HepG2 (cell line): ENCODE data around the gene ENC1. TPM values are rescaled to one million over a fixed set of nuclear protein-coding genes. Genes with fewer than 3 reads are reported as not detected.
A peak's percentile ranks its signal among the peaks of the same experiment; 100 is the strongest.

ENCODE experiments used
- ASH2L ChIP-seq: fragments of 300-600, 200-600 bp; sonication (generic); IDR thresholded peaks from 2 replicates; pipeline ENCODE4 v1.7.0; 2017; ENCODE audit warnings: low read depth, mild to moderate bottlenecking, moderate library complexity, mixed read lengths, low read length; ENCODE audit not compliant: insufficient read length
- HNF1A ChIP-seq, 2 experiments: sonication (generic) in 1 of 2; formaldehyde crosslinking in 1 of 2; IDR thresholded peaks; 2 replicates each; pipeline versions ENCODE4 v1.4.0 to v1.6.1; 2016 to 2020; ENCODE audit warnings: borderline replicate concordance in 1 of 2, low read depth in 1 of 2, mild to moderate bottlenecking in 1 of 2, missing genetic modification reagents in 1 of 2
- KDM5B ChIP-seq: sonication (generic); formaldehyde crosslinking; IDR thresholded peaks from 2 replicates; pipeline ENCODE4 v1.4.0; 2020; ENCODE audit warnings: missing genetic modification reagents, mild to moderate bottlenecking, borderline replicate concordance
- RELA ChIP-seq: sonication (generic); formaldehyde crosslinking; IDR thresholded peaks from 2 replicates; pipeline ENCODE4 v1.4.0; 2020; ENCODE audit warnings: missing genetic modification reagents
- SRF ChIP-seq: IDR thresholded peaks from 2 replicates; pipeline ENCODE4 v1.6.1; 2011; ENCODE audit warnings: mild to moderate bottlenecking, low read depth, low read length, moderate library complexity
- TCF12 ChIP-seq, 2 experiments: fragments of 450-650 bp in 1 of 2; sonication (generic) in 1 of 2; formaldehyde crosslinking in 1 of 2; IDR thresholded peaks; 2 replicates each; pipeline versions ENCODE4 v1.6.1 to v1.8.0; 2017 to 2022; ENCODE audit warnings: antibody characterized with exemption in 1 of 2, mild to moderate bottlenecking in 1 of 2, missing genetic modification reagents in 1 of 2, moderate library complexity in 1 of 2
- THAP8 ChIP-seq: sonication (generic); formaldehyde crosslinking; IDR thresholded peaks from 2 replicates; pipeline ENCODE4 v1.5.1; 2020; ENCODE audit warnings: missing genetic modification reagents, mild to moderate bottlenecking, borderline replicate concordance
- TMF1 ChIP-seq: sonication (generic); formaldehyde crosslinking; IDR thresholded peaks from 2 replicates; pipeline ENCODE4 v1.8.1; 2022; ENCODE audit warnings: low read depth, missing genetic modification reagents
- TRAFD1 ChIP-seq: sonication (generic); formaldehyde crosslinking; IDR thresholded peaks from 2 replicates; pipeline ENCODE4 v1.5.1; 2020; ENCODE audit warnings: missing genetic modification reagents, mild to moderate bottlenecking, borderline replicate concordance
- ZNF431 ChIP-seq: sonication (generic); formaldehyde crosslinking; IDR thresholded peaks from 2 replicates; pipeline ENCODE4 v1.9.0; 2022; ENCODE audit warnings: missing genetic modification reagents, low read depth, mild to moderate bottlenecking, borderline replicate concordance
- ZNF563 ChIP-seq: sonication (generic); formaldehyde crosslinking; IDR thresholded peaks from 2 replicates; pipeline ENCODE4 v1.8.0; 2022; ENCODE audit warnings: mild to moderate bottlenecking, moderate library complexity, missing genetic modification reagents
- ZSCAN9 ChIP-seq: IDR thresholded peaks from 2 replicates; pipeline ENCODE4 v1.6.1; 2016; ENCODE audit warnings: borderline replicate concordance
- polyA plus RNA-seq, 8 experiments: library from polyadenylated mRNA; depleted of rRNA in 3 of 8; stranded (reverse) in 7 of 8; unstranded in 1 of 8; fragments of >200 nt; fragmentation: Illumina TruSeq in 4 of 8; extraction: Trizol in 4 of 8; gene quantifications; 2 replicates each; pipeline versions ENCODE4 v1.2.1 to v1.2.3, GENCODE V29; 2011 to 2016; ENCODE audit warnings: low read depth in 4 of 8, missing spikeins in 1 of 8, mixed read lengths in 1 of 8; ENCODE audit not compliant: insufficient read depth in 1 of 8
- total RNA-seq, 5 experiments: library from RNA; depleted of rRNA; stranded (reverse); fragments of >200 nt; fragmentation: Illumina TruSeq; extraction: Trizol; gene quantifications; 2 replicates each; pipeline ENCODE4 v1.2.3, GENCODE V29; 2016; ENCODE audit warnings: low read depth in 1 of 5
- TF ChIP-seq, protein P1 (sequence below): sonication (generic); formaldehyde crosslinking; IDR thresholded peaks from 2 replicates; pipeline ENCODE4 v1.9.0; 2021; ENCODE audit warnings: mild to moderate bottlenecking, missing genetic modification reagents

ENC1 gene
- total and polyA plus RNA-seq, 2 of the 13 experiments (the other 11 are each of a cell fraction or from before 2014, with no cell fraction given), result 63.8 to 64.4 TPM

DNA sequence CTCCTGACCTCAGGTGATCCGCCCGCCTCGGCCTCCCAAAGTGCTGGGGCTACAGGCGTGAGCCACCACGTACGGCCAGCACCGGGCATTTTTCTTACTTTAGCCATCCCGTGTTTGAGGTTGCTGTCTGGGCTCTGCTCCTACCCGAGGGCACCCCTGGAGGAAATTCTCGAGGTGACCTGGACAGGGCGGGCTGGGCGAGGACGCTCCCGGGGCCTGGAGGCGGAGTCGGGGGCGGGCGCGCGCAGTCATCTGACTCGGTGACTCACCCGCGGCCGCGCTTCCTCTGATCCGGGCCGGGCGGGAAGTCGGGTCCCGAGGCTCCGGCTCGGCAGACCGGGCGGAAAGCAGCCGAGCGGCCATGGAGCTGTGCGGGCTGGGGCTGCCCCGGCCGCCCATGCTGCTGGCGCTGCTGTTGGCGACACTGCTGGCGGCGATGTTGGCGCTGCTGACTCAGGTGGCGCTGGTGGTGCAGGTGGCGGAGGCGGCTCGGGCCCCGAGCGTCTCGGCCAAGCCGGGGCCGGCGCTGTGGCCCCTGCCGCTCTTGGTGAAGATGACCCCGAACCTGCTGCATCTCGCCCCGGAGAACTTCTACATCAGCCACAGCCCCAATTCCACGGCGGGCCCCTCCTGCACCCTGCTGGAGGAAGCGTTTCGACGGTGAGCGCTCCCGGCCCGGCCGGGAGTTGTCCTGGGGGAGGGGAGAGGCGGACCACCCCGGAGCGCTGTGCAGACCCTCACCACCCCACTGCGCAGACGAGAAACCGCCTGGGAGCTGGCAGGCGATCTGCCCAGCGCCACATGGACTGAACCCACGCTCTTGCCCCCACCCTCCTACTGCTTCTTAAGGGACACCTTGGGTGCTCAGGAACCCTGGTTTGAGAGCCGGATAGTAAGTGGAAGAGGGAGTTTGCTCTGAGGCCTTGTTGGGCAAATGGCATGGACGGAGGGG is 44.6 kb upstream of the ENC1 start, which contains the start of gene HEXB (continued):
- TF ChIP-seq HNF1A (IDR thresholded peaks at IDR 0.05; ENCODE audit: low read depth) (no peak), HNF1A (CRISPR knock-in tag; IDR thresholded peaks at IDR 0.05; ENCODE audit: borderline replicate concordance) (no peak), ASH2L (peak; percentile 64), TCF12 (IDR thresholded peaks at IDR 0.05) (no peak), TCF12 (CRISPR knock-in tag; IDR thresholded peaks at IDR 0.05) (no peak), KDM5B (peak; percentile 89), ZNF431 (CRISPR knock-in tag) (0 out of 2 replicates have a peak, but pooled peaks have one; percentile 74), ZNF563 (CRISPR knock-in tag) (no peak), TMF1 (CRISPR knock-in tag) (0 out of 2 replicates have a peak, but pooled peaks have one; percentile 7), RELA (CRISPR knock-in tag) (no peak), TRAFD1 (CRISPR knock-in tag) (no peak), ZSCAN9 (CRISPR knock-in tag) (peak; percentile 56; the same call in 1 of the 2 replicates), THAP8 (CRISPR knock-in tag) (no peak), SRF (no peak)
- TF ChIP-seq, protein P1, sequence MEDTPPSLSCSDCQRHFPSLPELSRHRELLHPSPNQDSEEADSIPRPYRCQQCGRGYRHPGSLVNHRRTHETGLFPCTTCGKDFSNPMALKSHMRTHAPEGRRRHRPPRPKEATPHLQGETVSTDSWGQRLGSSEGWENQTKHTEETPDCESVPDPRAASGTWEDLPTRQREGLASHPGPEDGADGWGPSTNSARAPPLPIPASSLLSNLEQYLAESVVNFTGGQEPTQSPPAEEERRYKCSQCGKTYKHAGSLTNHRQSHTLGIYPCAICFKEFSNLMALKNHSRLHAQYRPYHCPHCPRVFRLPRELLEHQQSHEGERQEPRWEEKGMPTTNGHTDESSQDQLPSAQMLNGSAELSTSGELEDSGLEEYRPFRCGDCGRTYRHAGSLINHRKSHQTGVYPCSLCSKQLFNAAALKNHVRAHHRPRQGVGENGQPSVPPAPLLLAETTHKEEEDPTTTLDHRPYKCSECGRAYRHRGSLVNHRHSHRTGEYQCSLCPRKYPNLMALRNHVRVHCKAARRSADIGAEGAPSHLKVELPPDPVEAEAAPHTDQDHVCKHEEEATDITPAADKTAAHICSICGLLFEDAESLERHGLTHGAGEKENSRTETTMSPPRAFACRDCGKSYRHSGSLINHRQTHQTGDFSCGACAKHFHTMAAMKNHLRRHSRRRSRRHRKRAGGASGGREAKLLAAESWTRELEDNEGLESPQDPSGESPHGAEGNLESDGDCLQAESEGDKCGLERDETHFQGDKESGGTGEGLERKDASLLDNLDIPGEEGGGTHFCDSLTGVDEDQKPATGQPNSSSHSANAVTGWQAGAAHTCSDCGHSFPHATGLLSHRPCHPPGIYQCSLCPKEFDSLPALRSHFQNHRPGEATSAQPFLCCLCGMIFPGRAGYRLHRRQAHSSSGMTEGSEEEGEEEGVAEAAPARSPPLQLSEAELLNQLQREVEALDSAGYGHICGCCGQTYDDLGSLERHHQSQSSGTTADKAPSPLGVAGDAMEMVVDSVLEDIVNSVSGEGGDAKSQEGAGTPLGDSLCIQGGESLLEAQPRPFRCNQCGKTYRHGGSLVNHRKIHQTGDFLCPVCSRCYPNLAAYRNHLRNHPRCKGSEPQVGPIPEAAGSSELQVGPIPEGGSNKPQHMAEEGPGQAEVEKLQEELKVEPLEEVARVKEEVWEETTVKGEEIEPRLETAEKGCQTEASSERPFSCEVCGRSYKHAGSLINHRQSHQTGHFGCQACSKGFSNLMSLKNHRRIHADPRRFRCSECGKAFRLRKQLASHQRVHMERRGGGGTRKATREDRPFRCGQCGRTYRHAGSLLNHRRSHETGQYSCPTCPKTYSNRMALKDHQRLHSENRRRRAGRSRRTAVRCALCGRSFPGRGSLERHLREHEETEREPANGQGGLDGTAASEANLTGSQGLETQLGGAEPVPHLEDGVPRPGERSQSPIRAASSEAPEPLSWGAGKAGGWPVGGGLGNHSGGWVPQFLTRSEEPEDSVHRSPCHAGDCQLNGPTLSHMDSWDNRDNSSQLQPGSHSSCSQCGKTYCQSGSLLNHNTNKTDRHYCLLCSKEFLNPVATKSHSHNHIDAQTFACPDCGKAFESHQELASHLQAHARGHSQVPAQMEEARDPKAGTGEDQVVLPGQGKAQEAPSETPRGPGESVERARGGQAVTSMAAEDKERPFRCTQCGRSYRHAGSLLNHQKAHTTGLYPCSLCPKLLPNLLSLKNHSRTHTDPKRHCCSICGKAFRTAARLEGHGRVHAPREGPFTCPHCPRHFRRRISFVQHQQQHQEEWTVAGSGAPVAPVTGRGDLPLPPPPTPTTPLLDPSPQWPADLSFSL (CRISPR knock-in tag), result no peak
